Activated CD4-positive, alpha-beta T cell treated with anti-CD3 and anti-CD28 coated beads, Interleukin-2, amount 50 U/mL, for 24 hours (primary cell): ENCODE measurements around the gene EIF3A.

Experiments used
- DNase-seq, 2 donors: peaks; one replicate each; pipeline ENCODE4 v3.0.0-alpha.2; 2020; ENCODE audit warnings: low read depth in 1 of 2, low spot score in 1 of 2

Gene EIF3A

GRCh38 chr10:119006451-119007210, 74.0 kb downstream of the EIF3A start:
- DNase-seq: no peak

GRCh38 chr10:119005362-119006043, 75.1 kb downstream of the EIF3A start:
- no peak for DNase-seq

GRCh38 chr10:119003572-119004289, 76.9 kb downstream of the EIF3A start:
- DNase-seq: no peak

GRCh38 chr10:119001717-119002500, 78.7 kb downstream of the EIF3A start:
- DNase-seq: no peak

GRCh38 chr10:118998183-118998582, 82.4 kb downstream of the EIF3A start:
- no peak for DNase-seq

- no peak for DNase-seq
These were observed 83.2 kb downstream of the EIF3A start for GRCh38 chr10:118997379-118997778.

GRCh38 chr10:118995739-118996138, 84.9 kb downstream of the EIF3A start:
- DNase-seq: no peak

- no peak for DNase-seq
These were observed 86.3 kb downstream of the EIF3A start for GRCh38 chr10:118994321-118994720.

GRCh38 chr10:118993214-118993613, 87.4 kb downstream of the EIF3A start:
- DNase-seq: no peak

- no peak for DNase-seq
These were observed 88.1 kb downstream of the EIF3A start for GRCh38 chr10:118992496-118992895.

GRCh38 chr10:118990326-118990725, 90.3 kb downstream of the EIF3A start:
- DNase-seq: no peak

- DNase-seq: no peak
These were observed 93.5 kb downstream of the EIF3A start for GRCh38 chr10:118986815-118987790.

- DNase-seq: no peak
These were observed 95.0 kb downstream of the EIF3A start for GRCh38 chr10:118985576-118985975.
